GM23338 (cell line): ENCODE results near the gene UNC13C. TPM values are rescaled to one million over a fixed set of nuclear protein-coding genes. Genes with fewer than 3 reads are reported as not detected.

Source experiments
- ATAC-seq: fragments of 200-7000 bp; cut with Tn5 transposase; 3 replicates; pipeline ENCODE4 v1.9.1; 2020
- DNase-seq: peaks from one replicate; pipeline ENCODE4 v3.0.0-alpha.2; 2015; ENCODE audit warnings: low spot score
- H2AFZ ChIP-seq: fragments of 200-600 bp; sonication (generic); 2 replicates; pipeline ENCODE4 v1.8.0; 2016; ENCODE audit warnings: antibody characterized with exemption, mild to moderate bottlenecking, moderate library complexity
- H3F3A ChIP-seq: fragments of 200-600 bp; sonication (generic); replicated peaks from 2 replicates; pipeline ENCODE4 v1.8.0; 2017; ENCODE audit warnings: antibody characterized with exemption, mixed run types, low read depth
- H3K27ac ChIP-seq: fragments of 200-600 bp; sonication (generic); 2 replicates; pipeline ENCODE4 v1.6.1; 2016; ENCODE audit warnings: low read depth
- H3K27me3 ChIP-seq: fragments of 200-600 bp; sonication (generic); 2 replicates; pipeline ENCODE4 v1.8.0; 2016; ENCODE audit warnings: mild to moderate bottlenecking, mixed run types, moderate library complexity; ENCODE audit not compliant: insufficient read depth
- H3K36me3 ChIP-seq: fragments of 200-600 bp; sonication (generic); 2 replicates; pipeline ENCODE4 v1.8.0; 2016; ENCODE audit warnings: mild to moderate bottlenecking; ENCODE audit not compliant: insufficient read depth
- H3K4me1 ChIP-seq: fragments of 200-600 bp; sonication (generic); 2 replicates; pipeline ENCODE4 v1.8.0; 2016; ENCODE audit warnings: mild to moderate bottlenecking, moderate library complexity; ENCODE audit not compliant: insufficient read depth
- H3K4me2 ChIP-seq: fragments of 200-600 bp; sonication (generic); 2 replicates; pipeline ENCODE4 v1.7.1; 2017; ENCODE audit warnings: mixed run types
- H3K4me3 ChIP-seq: fragments of 200-600 bp; sonication (generic); 2 replicates; pipeline ENCODE4 v1.6.1; 2016; ENCODE audit warnings: mixed run types
- H3K79me2 ChIP-seq: fragments of 200-600 bp; sonication (generic); replicated peaks from 2 replicates; pipeline ENCODE4 v1.8.0; 2017; ENCODE audit warnings: mild to moderate bottlenecking; ENCODE audit not compliant: insufficient read depth
- H3K9me2 ChIP-seq: fragments of 200-600 bp; sonication (generic); 2 replicates; pipeline ENCODE4 v1.8.0; 2017; ENCODE audit not compliant: insufficient read depth
- H4K20me1 ChIP-seq: fragments of 200-600 bp; sonication (generic); replicated peaks from 2 replicates; pipeline ENCODE4 v1.8.0; 2017; ENCODE audit warnings: mild to moderate bottlenecking; ENCODE audit not compliant: insufficient read depth
- H3K27ac Mint-ChIP-seq: 2 replicates; pipeline ENCODE4 v1.8.0; 2020; ENCODE audit warnings: inconsistent platforms, mild to moderate bottlenecking, moderate library complexity, mixed read lengths
- H3K27me3 Mint-ChIP-seq: 3 replicates; pipeline ENCODE4 v1.8.0; 2022; ENCODE audit warnings: low read depth, mild to moderate bottlenecking, moderate library complexity, mixed read lengths, inconsistent platforms; ENCODE audit not compliant: insufficient read depth, poor library complexity
- H3K36me3 Mint-ChIP-seq: 3 replicates; pipeline ENCODE4 v1.8.0; 2021; ENCODE audit warnings: low read depth, mild to moderate bottlenecking, inconsistent platforms, moderate library complexity, mixed read lengths
- H3K4me1 Mint-ChIP-seq: 3 replicates; pipeline ENCODE4 v1.8.0; 2020; ENCODE audit warnings: mild to moderate bottlenecking, inconsistent platforms, mixed read lengths
- H3K4me3 Mint-ChIP-seq: 3 replicates; pipeline ENCODE4 v1.8.0; 2021; ENCODE audit warnings: moderate library complexity, mild to moderate bottlenecking, inconsistent platforms, mixed read lengths
- H3K9me3 Mint-ChIP-seq: 3 replicates; pipeline ENCODE4 v1.8.0; 2020; ENCODE audit warnings: moderate library complexity, mild to moderate bottlenecking, inconsistent platforms, mixed read lengths
- EZH2 ChIP-seq: fragments of 200-600 bp; sonication (generic); IDR thresholded peaks from one replicate; pipeline ENCODE4 v1.8.0; 2017; ENCODE audit warnings: antibody characterized with exemption, mild to moderate bottlenecking, low read depth; ENCODE audit not compliant: unreplicated experiment
- EZH2phosphoT487 ChIP-seq: fragments of 200-600 bp; sonication (generic); IDR thresholded peaks from one replicate; pipeline ENCODE4 v1.8.1; 2018; ENCODE audit warnings: antibody characterized with exemption; ENCODE audit not compliant: unreplicated experiment
- JUNB ChIP-seq: IDR thresholded peaks from one replicate; pipeline ENCODE4 v1.6.1; 2016; ENCODE audit warnings: antibody characterized with exemption; ENCODE audit not compliant: unreplicated experiment
- POLR2AphosphoS5 ChIP-seq: IDR thresholded peaks from 2 replicates; pipeline ENCODE4 v1.6.1; 2016; ENCODE audit warnings: antibody characterized with exemption, low read depth
- STAT1 ChIP-seq: IDR thresholded peaks from one replicate; pipeline ENCODE4 v1.6.1; 2016; ENCODE audit warnings: antibody characterized with exemption; ENCODE audit not compliant: unreplicated experiment
- polyA plus RNA-seq: library from polyadenylated mRNA; unstranded; fragments of >200 nt; fragmentation: Nextera tagmentation; extraction: Ambion mirVana; gene quantifications from 2 replicates; pipeline ENCODE4 v1.2.1, GENCODE V29; 2016
- total RNA-seq: library from RNA; depleted of rRNA; stranded (reverse); fragments of >200 nt; shearing (Covaris generic); gene quantifications from 2 replicates; pipeline ENCODE4 v1.2.3, GENCODE V29; 2014
- TF ChIP-seq, protein P1 (sequence below): IDR thresholded peaks from 2 replicates; pipeline ENCODE4 v1.6.1; 2016; ENCODE audit warnings: antibody characterized with exemption
- TF ChIP-seq, protein P2 (sequence below): IDR thresholded peaks from one replicate; pipeline ENCODE4 v1.6.1; 2018; ENCODE audit warnings: antibody characterized with exemption; ENCODE audit not compliant: unreplicated experiment
- TF ChIP-seq, protein P3 (sequence below), 2 experiments: fragments of 200-600 bp in 1 of 2; sonication (generic) in 1 of 2; conservative IDR thresholded peaks; 2 replicates each; pipeline versions ENCODE4 v1.5.1 to v1.6.1; 2016 to 2017; ENCODE audit warnings: antibody characterized with exemption in 2 of 2, low read depth in 2 of 2, mild to moderate bottlenecking in 2 of 2, moderate library complexity in 1 of 2

The UNC13C gene
- total and polyA plus RNA-seq, 2 experiments from 2014 or later: 0.03 TPM; not detected in 1

DNA sequence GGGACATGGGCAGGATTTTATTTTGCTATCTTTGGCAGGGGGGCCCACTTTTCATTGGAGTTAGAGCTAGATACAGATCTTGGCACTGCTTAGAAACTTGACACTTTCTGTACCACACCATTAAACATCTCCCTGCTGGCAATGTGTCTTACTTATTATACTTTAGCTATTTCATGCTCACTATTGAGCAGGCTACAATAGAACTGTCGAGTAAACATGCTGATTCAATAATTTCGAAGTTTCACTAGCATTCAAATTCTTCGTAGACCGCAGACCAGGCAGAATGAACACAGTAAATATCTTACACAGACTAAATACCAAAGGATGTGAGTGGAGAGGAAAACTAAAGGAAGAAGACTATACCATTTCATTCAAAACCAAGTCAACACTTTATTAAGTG, 180.8 kb downstream of the UNC13C start (continued):
- TF ChIP-seq, protein P1, sequence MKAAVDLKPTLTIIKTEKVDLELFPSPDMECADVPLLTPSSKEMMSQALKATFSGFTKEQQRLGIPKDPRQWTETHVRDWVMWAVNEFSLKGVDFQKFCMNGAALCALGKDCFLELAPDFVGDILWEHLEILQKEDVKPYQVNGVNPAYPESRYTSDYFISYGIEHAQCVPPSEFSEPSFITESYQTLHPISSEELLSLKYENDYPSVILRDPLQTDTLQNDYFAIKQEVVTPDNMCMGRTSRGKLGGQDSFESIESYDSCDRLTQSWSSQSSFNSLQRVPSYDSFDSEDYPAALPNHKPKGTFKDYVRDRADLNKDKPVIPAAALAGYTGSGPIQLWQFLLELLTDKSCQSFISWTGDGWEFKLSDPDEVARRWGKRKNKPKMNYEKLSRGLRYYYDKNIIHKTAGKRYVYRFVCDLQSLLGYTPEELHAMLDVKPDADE: no peak

DNA sequence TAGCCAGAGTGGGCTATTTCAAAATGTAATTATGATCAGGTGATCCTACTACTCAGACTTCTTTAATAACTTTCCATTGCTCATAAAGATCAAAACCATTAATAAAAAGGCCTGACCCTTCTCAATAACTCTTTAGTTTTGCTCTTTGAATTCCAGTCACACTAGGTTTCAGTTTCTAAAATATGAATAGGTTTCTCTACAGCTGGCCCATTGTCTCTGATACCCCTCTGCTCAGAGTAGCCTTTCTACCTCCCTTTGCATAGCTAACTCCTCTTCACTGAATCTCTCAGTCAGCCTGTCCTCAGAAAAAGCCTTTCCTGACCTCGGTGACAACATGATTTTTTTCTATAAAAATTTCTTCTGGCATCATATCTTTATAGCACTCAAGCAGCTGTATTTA, 209.1 kb downstream of the UNC13C start:
- Mint-ChIP-seq H3K36me3 (no peaks in the 10 kb centered on the region), H3K4me3 (no peak overlapping the region), H3K9me3 (peaks cover 29% of the 10 kb centered on the region), H3K27ac (no peak overlapping the region), H3K27me3 (no peaks in the 10 kb centered on the region), H3K4me1 (no peaks in the 10 kb centered on the region)
- no peak overlapping the region for H3K4me2 ChIP-seq
- no peak overlapping the region for H2AFZ ChIP-seq
- no peaks in the 10 kb centered on the region for H3K9me2 ChIP-seq
- no peaks in the 10 kb centered on the region for H3K4me1 ChIP-seq
- DNase-seq (no peak), ATAC-seq (no peak)
- TF ChIP-seq, protein P1: no peak
- TF ChIP-seq POLR2AphosphoS5: no peak
- TF ChIP-seq EZH2phosphoT487: no peak
- TF ChIP-seq, protein P2, sequence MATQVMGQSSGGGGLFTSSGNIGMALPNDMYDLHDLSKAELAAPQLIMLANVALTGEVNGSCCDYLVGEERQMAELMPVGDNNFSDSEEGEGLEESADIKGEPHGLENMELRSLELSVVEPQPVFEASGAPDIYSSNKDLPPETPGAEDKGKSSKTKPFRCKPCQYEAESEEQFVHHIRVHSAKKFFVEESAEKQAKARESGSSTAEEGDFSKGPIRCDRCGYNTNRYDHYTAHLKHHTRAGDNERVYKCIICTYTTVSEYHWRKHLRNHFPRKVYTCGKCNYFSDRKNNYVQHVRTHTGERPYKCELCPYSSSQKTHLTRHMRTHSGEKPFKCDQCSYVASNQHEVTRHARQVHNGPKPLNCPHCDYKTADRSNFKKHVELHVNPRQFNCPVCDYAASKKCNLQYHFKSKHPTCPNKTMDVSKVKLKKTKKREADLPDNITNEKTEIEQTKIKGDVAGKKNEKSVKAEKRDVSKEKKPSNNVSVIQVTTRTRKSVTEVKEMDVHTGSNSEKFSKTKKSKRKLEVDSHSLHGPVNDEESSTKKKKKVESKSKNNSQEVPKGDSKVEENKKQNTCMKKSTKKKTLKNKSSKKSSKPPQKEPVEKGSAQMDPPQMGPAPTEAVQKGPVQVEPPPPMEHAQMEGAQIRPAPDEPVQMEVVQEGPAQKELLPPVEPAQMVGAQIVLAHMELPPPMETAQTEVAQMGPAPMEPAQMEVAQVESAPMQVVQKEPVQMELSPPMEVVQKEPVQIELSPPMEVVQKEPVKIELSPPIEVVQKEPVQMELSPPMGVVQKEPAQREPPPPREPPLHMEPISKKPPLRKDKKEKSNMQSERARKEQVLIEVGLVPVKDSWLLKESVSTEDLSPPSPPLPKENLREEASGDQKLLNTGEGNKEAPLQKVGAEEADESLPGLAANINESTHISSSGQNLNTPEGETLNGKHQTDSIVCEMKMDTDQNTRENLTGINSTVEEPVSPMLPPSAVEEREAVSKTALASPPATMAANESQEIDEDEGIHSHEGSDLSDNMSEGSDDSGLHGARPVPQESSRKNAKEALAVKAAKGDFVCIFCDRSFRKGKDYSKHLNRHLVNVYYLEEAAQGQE: no peak
- no peak for TF ChIP-seq JUNB
- no peak for TF ChIP-seq EZH2
- TF ChIP-seq STAT1: no peak
- TF ChIP-seq, protein P3, sequence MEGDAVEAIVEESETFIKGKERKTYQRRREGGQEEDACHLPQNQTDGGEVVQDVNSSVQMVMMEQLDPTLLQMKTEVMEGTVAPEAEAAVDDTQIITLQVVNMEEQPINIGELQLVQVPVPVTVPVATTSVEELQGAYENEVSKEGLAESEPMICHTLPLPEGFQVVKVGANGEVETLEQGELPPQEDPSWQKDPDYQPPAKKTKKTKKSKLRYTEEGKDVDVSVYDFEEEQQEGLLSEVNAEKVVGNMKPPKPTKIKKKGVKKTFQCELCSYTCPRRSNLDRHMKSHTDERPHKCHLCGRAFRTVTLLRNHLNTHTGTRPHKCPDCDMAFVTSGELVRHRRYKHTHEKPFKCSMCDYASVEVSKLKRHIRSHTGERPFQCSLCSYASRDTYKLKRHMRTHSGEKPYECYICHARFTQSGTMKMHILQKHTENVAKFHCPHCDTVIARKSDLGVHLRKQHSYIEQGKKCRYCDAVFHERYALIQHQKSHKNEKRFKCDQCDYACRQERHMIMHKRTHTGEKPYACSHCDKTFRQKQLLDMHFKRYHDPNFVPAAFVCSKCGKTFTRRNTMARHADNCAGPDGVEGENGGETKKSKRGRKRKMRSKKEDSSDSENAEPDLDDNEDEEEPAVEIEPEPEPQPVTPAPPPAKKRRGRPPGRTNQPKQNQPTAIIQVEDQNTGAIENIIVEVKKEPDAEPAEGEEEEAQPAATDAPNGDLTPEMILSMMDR (conservative IDR thresholded peaks at IDR 0.05; ENCODE audit: low read depth in 2 of 2): no peak
- no peak overlapping the region for H3K27ac ChIP-seq
- no peaks in the 10 kb centered on the region for H3F3A ChIP-seq
- no peaks in the 10 kb centered on the region for H3K27me3 ChIP-seq
- no peak overlapping the region for H3K4me3 ChIP-seq
- H3K79me2 ChIP-seq: no peaks in the 10 kb centered on the region
- no peaks in the 10 kb centered on the region for H4K20me1 ChIP-seq
- H3K36me3 ChIP-seq: 0 out of 2 replicates have a peak, but pooled peaks cover 8% of the 10 kb centered on the region
